ENCODE results near the gene RUNDC3A. TPM values are rescaled to one million over a fixed set of nuclear protein-coding genes. Genes with fewer than 3 reads are reported as not detected.
A peak's percentile ranks its signal among the peaks of the same experiment; 100 is the strongest.

RUNDC3A gene
- total RNA-seq, 1 donor from 2014 or later, result 0.41 TPM

- H3K4me3 ChIP-seq, result no peak overlapping the region
- peak; percentile 15 for TF ChIP-seq CTCF (IDR thresholded peaks at IDR 0.05; ENCODE audit: borderline replicate concordance)
- no peaks in the 10 kb centered on the region for H3K27me3 ChIP-seq (ENCODE audit: low read depth)
- DNase-seq, result peak; percentile 78
- no peaks in the 10 kb centered on the region for H3K9me3 ChIP-seq (replicated peaks)
- peaks cover 20% of the 10 kb centered on the region for H3K4me1 ChIP-seq
- no peaks in the 10 kb centered on the region for H3K36me3 ChIP-seq
- intact Hi-C loops (cut with micrococcal nuclease), result no loop called here
- peak overlapping the region; percentile 82 for H3K27ac ChIP-seq (replicated peaks)
These were observed 28.6 kb upstream of the RUNDC3A start for GRCh38 chr17:44279666-44280391.

- TF ChIP-seq CTCF (IDR thresholded peaks at IDR 0.05; ENCODE audit: borderline replicate concordance), result no peak
- peaks cover 20% of the 10 kb centered on the region for H3K4me1 ChIP-seq
- H3K27me3 ChIP-seq (ENCODE audit: low read depth), result no peaks in the 10 kb centered on the region
- intact Hi-C loops (cut with micrococcal nuclease), result no loop called here
- peak overlapping the region; percentile 82 for H3K27ac ChIP-seq (replicated peaks)
- no peak overlapping the region for H3K4me3 ChIP-seq
- no peaks in the 10 kb centered on the region for H3K36me3 ChIP-seq
- H3K9me3 ChIP-seq (replicated peaks), result no peaks in the 10 kb centered on the region
- no peak for DNase-seq
These were observed 27.9 kb upstream of the RUNDC3A start for GRCh38 chr17:44280392-44280937.

- Histone ChIP-seq H3K4me1 (peaks cover 20% of the 10 kb centered on the region), H3K36me3 (no peaks in the 10 kb centered on the region), H3K4me3 (no peak overlapping the region), H3K27ac (replicated peaks) (no peak overlapping the region), H3K27me3 (ENCODE audit: low read depth) (no peaks in the 10 kb centered on the region), H3K9me3 (replicated peaks) (no peaks in the 10 kb centered on the region)
- intact Hi-C loops (cut with micrococcal nuclease), result no loop called here
- TF ChIP-seq CTCF (IDR thresholded peaks at IDR 0.05; ENCODE audit: borderline replicate concordance), result no peak
- no peak for DNase-seq
These were observed 26.8 kb upstream of the RUNDC3A start for GRCh38 chr17:44281570-44281969.

GRCh38 chr17:44282264-44282663 lies 26.1 kb upstream of the RUNDC3A start:
- no peaks in the 10 kb centered on the region for H3K9me3 ChIP-seq (replicated peaks)
- H3K4me3 ChIP-seq, result no peak overlapping the region
- no peak for DNase-seq
- H3K27me3 ChIP-seq (ENCODE audit: low read depth), result no peaks in the 10 kb centered on the region
- H3K36me3 ChIP-seq, result no peaks in the 10 kb centered on the region
- intact Hi-C loops (cut with micrococcal nuclease), result no loop called here
- H3K27ac ChIP-seq (replicated peaks), result no peak overlapping the region
- H3K4me1 ChIP-seq, result peaks cover 20% of the 10 kb centered on the region
- no peak for TF ChIP-seq CTCF (IDR thresholded peaks at IDR 0.05; ENCODE audit: borderline replicate concordance)

- intact Hi-C loops (cut with micrococcal nuclease), result no loop called here
- H3K27me3 ChIP-seq (ENCODE audit: low read depth), result peaks cover 4% of the 10 kb centered on the region
- no peak for TF ChIP-seq CTCF (IDR thresholded peaks at IDR 0.05; ENCODE audit: borderline replicate concordance)
These were observed 24.9 kb upstream of the RUNDC3A start for GRCh38 chr17:44283344-44284023.

More at GRCh38 chr17:44283344-44284023, 24.9 kb upstream of the RUNDC3A start:
- Histone ChIP-seq H3K27ac (replicated peaks) (no peak overlapping the region), H3K4me1 (peaks cover 20% of the 10 kb centered on the region), H3K36me3 (no peaks in the 10 kb centered on the region), H3K4me3 (no peak overlapping the region), H3K9me3 (replicated peaks) (no peaks in the 10 kb centered on the region)
- no peak for DNase-seq
